Measurements from ENCODE around the gene BTBD16.
A peak's percentile ranks its signal among the peaks of the same experiment; 100 is the strongest.

Gene BTBD16

DNA sequence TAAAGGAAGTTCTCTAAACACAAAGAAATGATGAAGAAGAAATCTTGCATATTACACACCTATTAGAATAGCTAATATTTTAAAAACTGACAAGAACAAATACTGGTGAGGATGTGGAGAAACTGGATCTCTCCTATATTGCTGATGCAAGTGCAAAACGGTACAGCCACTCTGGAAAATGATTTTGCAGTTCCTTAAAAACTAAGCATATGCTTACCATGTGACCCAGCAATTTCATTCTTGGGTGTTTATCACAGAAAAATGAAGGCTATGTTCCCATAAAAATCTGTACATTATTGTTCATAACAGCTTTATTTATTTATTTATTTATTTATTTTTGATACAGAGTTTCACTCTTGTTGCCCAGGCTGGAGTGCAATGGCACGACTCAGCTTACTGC is 88.5 kb downstream of the BTBD16 start:
- Histone ChIP-seq H4K12ac (ENCODE audit: low read depth, low read length) (no peak overlapping the region), H3K36me3 (ENCODE audit: control insufficient read depth in 1 of 2, insufficient read depth in 2 of 2, low read length in 2 of 2) (no peaks in the 10 kb centered on the region), H3K79me1 (ENCODE audit: low read length) (no peaks in the 10 kb centered on the region), H3K4ac (ENCODE audit: low read depth, low read length) (no peak overlapping the region), H3K9ac (ENCODE audit: low read length) (no peak overlapping the region), H3K27ac (ENCODE audit: low read depth, low read length) (no peak overlapping the region), H3K18ac (ENCODE audit: low read length) (no peak overlapping the region), H2BK120ac (ENCODE audit: insufficient read depth, low read length, poor library complexity) (no peak overlapping the region), H2AK5ac (ENCODE audit: low read length) (no peak overlapping the region), H2AFZ (ENCODE audit: insufficient read depth, low read length, poor library complexity) (no peak overlapping the region), H3K23ac (ENCODE audit: low read length) (no peak overlapping the region), H3K4me3 (ENCODE audit: low read depth, low read length) (no peak overlapping the region), H3K79me2 (ENCODE audit: control insufficient read depth, insufficient read depth, low read length, poor library complexity) (no peaks in the 10 kb centered on the region), H4K8ac (ENCODE audit: low read depth, low read length) (no peak overlapping the region), H3K27me3 (ENCODE audit: insufficient read depth, low read length) (no peaks in the 10 kb centered on the region), H4K91ac (ENCODE audit: low read depth, low read length) (no peak overlapping the region), H2BK5ac (ENCODE audit: low read depth, low read length, poor library complexity) (no peak overlapping the region), H3K4me2 (ENCODE audit: low read length) (no peak overlapping the region), H3K14ac (ENCODE audit: low read length) (no peak overlapping the region), H2BK12ac (ENCODE audit: low read length) (no peak overlapping the region), H3K9me3 (ENCODE audit: insufficient read depth, low read depth, low read length) (peaks cover 2% of the 10 kb centered on the region), H3K4me1 (ENCODE audit: control insufficient read depth in 1 of 2, insufficient read depth in 2 of 2, low read length in 2 of 2) (no peaks in the 10 kb centered on the region)
- WGBS (ENCODE audit: extremely low coverage, insufficient coverage, insufficient read length), result no CpG with 5 or more reads among the region's 2 CpGs
- no peak for DNase-seq

GRCh38 chr10:122361046-122361445 is 90.0 kb downstream of the BTBD16 start:
- no peak overlapping the region for H4K8ac ChIP-seq (ENCODE audit: low read depth, low read length)
- H3K4me2 ChIP-seq (ENCODE audit: low read length), result no peak overlapping the region
- no peak overlapping the region for H2AFZ ChIP-seq (ENCODE audit: insufficient read depth, low read length, poor library complexity)
- H3K9ac ChIP-seq (ENCODE audit: low read length), result no peak overlapping the region
- no CpG with 5 or more reads among the region's 1 CpG for WGBS (ENCODE audit: extremely low coverage, insufficient coverage, insufficient read length)
- DNase-seq, result no peak
- no peak overlapping the region for H2BK5ac ChIP-seq (ENCODE audit: low read depth, low read length, poor library complexity)
- H3K18ac ChIP-seq (ENCODE audit: low read length), result no peak overlapping the region
- H2AK5ac ChIP-seq (ENCODE audit: low read length), result no peak overlapping the region
- no peak overlapping the region for H2BK120ac ChIP-seq (ENCODE audit: insufficient read depth, low read length, poor library complexity)
- H4K91ac ChIP-seq (ENCODE audit: low read depth, low read length), result no peak overlapping the region
- H3K79me2 ChIP-seq (ENCODE audit: control insufficient read depth, insufficient read depth, low read length, poor library complexity), result no peaks in the 10 kb centered on the region
- H3K23ac ChIP-seq (ENCODE audit: low read length), result no peak overlapping the region
- no peaks in the 10 kb centered on the region for H3K36me3 ChIP-seq (ENCODE audit: control insufficient read depth in 1 of 2, insufficient read depth in 2 of 2, low read length in 2 of 2)
- no peak overlapping the region for H4K12ac ChIP-seq (ENCODE audit: low read depth, low read length)
- no peak overlapping the region for H2BK12ac ChIP-seq (ENCODE audit: low read length)
- H3K79me1 ChIP-seq (ENCODE audit: low read length), result no peaks in the 10 kb centered on the region
- no peak overlapping the region for H3K4ac ChIP-seq (ENCODE audit: low read depth, low read length)
- no peak overlapping the region for H3K27ac ChIP-seq (ENCODE audit: low read depth, low read length)
- H3K4me1 ChIP-seq (ENCODE audit: control insufficient read depth in 1 of 2, insufficient read depth in 2 of 2, low read length in 2 of 2), result no peaks in the 10 kb centered on the region
- no peaks in the 10 kb centered on the region for H3K9me3 ChIP-seq (ENCODE audit: insufficient read depth, low read depth, low read length)
- H3K4me3 ChIP-seq (ENCODE audit: low read depth, low read length), result no peak overlapping the region
- H3K14ac ChIP-seq (ENCODE audit: low read length), result no peak overlapping the region
- no peaks in the 10 kb centered on the region for H3K27me3 ChIP-seq (ENCODE audit: insufficient read depth, low read length)

- Histone ChIP-seq H3K18ac (ENCODE audit: low read length) (no peak overlapping the region), H3K9ac (ENCODE audit: low read length) (no peak overlapping the region), H2BK12ac (ENCODE audit: low read length) (no peak overlapping the region), H2BK120ac (ENCODE audit: insufficient read depth, low read length, poor library complexity) (no peak overlapping the region), H2AFZ (ENCODE audit: insufficient read depth, low read length, poor library complexity) (no peak overlapping the region), H3K4me1 (ENCODE audit: control insufficient read depth in 1 of 2, insufficient read depth in 2 of 2, low read length in 2 of 2) (no peaks in the 10 kb centered on the region), H3K79me1 (ENCODE audit: low read length) (no peaks in the 10 kb centered on the region), H3K9me3 (ENCODE audit: insufficient read depth, low read depth, low read length) (peaks cover 2% of the 10 kb centered on the region), H3K27ac (ENCODE audit: low read depth, low read length) (no peak overlapping the region), H4K91ac (ENCODE audit: low read depth, low read length) (no peak overlapping the region), H2AK5ac (ENCODE audit: low read length) (no peak overlapping the region), H4K8ac (ENCODE audit: low read depth, low read length) (no peak overlapping the region), H3K14ac (ENCODE audit: low read length) (no peak overlapping the region), H4K12ac (ENCODE audit: low read depth, low read length) (peak overlapping the region; percentile 37), H3K23ac (ENCODE audit: low read length) (no peak overlapping the region), H3K4ac (ENCODE audit: low read depth, low read length) (no peak overlapping the region), H3K36me3 (ENCODE audit: control insufficient read depth in 1 of 2, insufficient read depth in 2 of 2, low read length in 2 of 2) (no peaks in the 10 kb centered on the region), H3K4me3 (ENCODE audit: low read depth, low read length) (no peak overlapping the region), H3K79me2 (ENCODE audit: control insufficient read depth, insufficient read depth, low read length, poor library complexity) (no peaks in the 10 kb centered on the region), H2BK5ac (ENCODE audit: low read depth, low read length, poor library complexity) (no peak overlapping the region), H3K27me3 (ENCODE audit: insufficient read depth, low read length) (no peaks in the 10 kb centered on the region), H3K4me2 (ENCODE audit: low read length) (no peak overlapping the region)
- WGBS (ENCODE audit: extremely low coverage, insufficient coverage, insufficient read length), result no CpG with 5 or more reads among the region's 4 CpGs
- no peak for DNase-seq
These were observed 91.0 kb downstream of the BTBD16 start for GRCh38 chr10:122362031-122362592.

GRCh38 chr10:122362621-122363020 is 91.5 kb downstream of the BTBD16 start:
- no peak overlapping the region for H3K9ac ChIP-seq (ENCODE audit: low read length)
- no peak overlapping the region for H4K12ac ChIP-seq (ENCODE audit: low read depth, low read length)
- no peak overlapping the region for H2BK120ac ChIP-seq (ENCODE audit: insufficient read depth, low read length, poor library complexity)
- H3K27me3 ChIP-seq (ENCODE audit: insufficient read depth, low read length), result no peaks in the 10 kb centered on the region
- H3K23ac ChIP-seq (ENCODE audit: low read length), result no peak overlapping the region
- H2BK5ac ChIP-seq (ENCODE audit: low read depth, low read length, poor library complexity), result no peak overlapping the region
- H4K8ac ChIP-seq (ENCODE audit: low read depth, low read length), result no peak overlapping the region
- peak; percentile 69 to 71 for DNase-seq
- no peak overlapping the region for H3K14ac ChIP-seq (ENCODE audit: low read length)
- no peak overlapping the region for H4K91ac ChIP-seq (ENCODE audit: low read depth, low read length)
- no peaks in the 10 kb centered on the region for H3K79me1 ChIP-seq (ENCODE audit: low read length)
- H2BK12ac ChIP-seq (ENCODE audit: low read length), result no peak overlapping the region
- no peaks in the 10 kb centered on the region for H3K4me1 ChIP-seq (ENCODE audit: control insufficient read depth in 1 of 2, insufficient read depth in 2 of 2, low read length in 2 of 2)
- WGBS (ENCODE audit: extremely low coverage, insufficient coverage, insufficient read length), result no CpG with 5 or more reads among the region's 2 CpGs
- H2AFZ ChIP-seq (ENCODE audit: insufficient read depth, low read length, poor library complexity), result no peak overlapping the region
- H3K79me2 ChIP-seq (ENCODE audit: control insufficient read depth, insufficient read depth, low read length, poor library complexity), result no peaks in the 10 kb centered on the region
- H3K27ac ChIP-seq (ENCODE audit: low read depth, low read length), result no peak overlapping the region
- no peaks in the 10 kb centered on the region for H3K36me3 ChIP-seq (ENCODE audit: control insufficient read depth in 1 of 2, insufficient read depth in 2 of 2, low read length in 2 of 2)
- no peak overlapping the region for H3K4me3 ChIP-seq (ENCODE audit: low read depth, low read length)
- H3K4ac ChIP-seq (ENCODE audit: low read depth, low read length), result no peak overlapping the region
- no peak overlapping the region for H3K4me2 ChIP-seq (ENCODE audit: low read length)
- peaks cover 3% of the 10 kb centered on the region for H3K9me3 ChIP-seq (ENCODE audit: insufficient read depth, low read depth, low read length)
- H2AK5ac ChIP-seq (ENCODE audit: low read length), result no peak overlapping the region
- H3K18ac ChIP-seq (ENCODE audit: low read length), result no peak overlapping the region

All from trophoblast cell (in vitro differentiated cells and primary cell).